HepG2 (cell line): ENCODE results near the gene SHISA4. TPM values are rescaled to one million over a fixed set of nuclear protein-coding genes. Genes with fewer than 3 reads are reported as not detected.

Source experiments
- ATAC-seq: fragments of 200-7000 bp; cut with Tn5 transposase; 3 replicates; pipeline ENCODE4 v1.9.1; 2020; ENCODE audit warnings: mild to moderate bottlenecking, moderate library complexity
- BruUV-seq: library from RNA; stranded (reverse); fragments of 400-500 nt; replicated peaks from 2 replicates; lab custom pipeline; 2021; lab: Mats Ljungman, UMichigan
- CTCF ChIA-PET: fragments of 300-600 bp; formaldehyde crosslinking; extraction: SDS; loops from one replicate; lab custom pipeline; 2021; ENCODE audit warnings: low total read pairs, inconsistent platforms, low intra/inter-chr PET ratio; lab: Yijun Ruan, JAX
- POLR2A ChIA-PET: fragments of 350-600 bp; sonication (Branson Sonifier 250); formaldehyde crosslinking; loops from one replicate; lab custom pipeline; 2020; ENCODE audit warnings: antibody characterized with exemption, inconsistent platforms; lab: Yijun Ruan, JAX
- DNase-seq: peaks from one replicate; pipeline ENCODE4 v3.0.0-alpha.2; 2015; ENCODE audit warnings: low spot score
- FAIRE-seq: peaks from 3 replicates; lab custom pipeline; 2011; peaks lifted over from hg19 to GRCh38; lab: Jason Lieb, UNC
- H2AFZ ChIP-seq: one replicate; pipeline ENCODE4 v1.6.1; 2011; ENCODE audit warnings: low read length, inconsistent platforms
- H3K27ac ChIP-seq: fragments of 300-600 bp; 3 replicates; pipeline ENCODE4 v1.8.0; 2011; ENCODE audit warnings: mixed run types, mild to moderate bottlenecking, mixed read lengths, low read length, inconsistent platforms; ENCODE audit not compliant: insufficient read depth; ENCODE audit errors: extremely low read length
- H3K27me3 ChIP-seq, 2 experiments: fragments of 200-600 bp in 1 of 2; 2 replicates in 1 of 2; 3 replicates in 1 of 2; pipeline versions ENCODE4 v1.6.0 to v1.8.0; 2011; ENCODE audit warnings: low read length in 2 of 2, mild to moderate bottlenecking in 2 of 2, moderate library complexity in 2 of 2, inconsistent platforms in 1 of 2; ENCODE audit not compliant: insufficient read depth in 2 of 2, control insufficient read depth in 1 of 2
- H3K36me3 ChIP-seq, 2 experiments: fragments of 200-600 bp in 1 of 2; replicated peaks in 1 of 2; 2 replicates in 1 of 2; 3 replicates in 1 of 2; pipeline versions ENCODE4 v1.5.1 to v1.8.0; 2011; ENCODE audit warnings: low read length in 2 of 2, inconsistent platforms in 1 of 2; ENCODE audit not compliant: insufficient read depth in 2 of 2, control insufficient read depth in 1 of 2
- H3K4me1 ChIP-seq: 2 replicates; pipeline ENCODE4 v1.5.1; 2012; ENCODE audit warnings: low read length, inconsistent platforms; ENCODE audit not compliant: insufficient read depth
- H3K4me2 ChIP-seq: 2 replicates; pipeline ENCODE4 v1.6.0; 2011; ENCODE audit warnings: low read depth, low read length, inconsistent platforms
- H3K4me3 ChIP-seq, 3 experiments: fragments of 200-600 bp in 1 of 3; sonication (generic), shearing (Covaris generic) in 1 of 3; replicated peaks in 1 of 3; 2 replicates each; pipeline ENCODE4 v1.5.1; 2011 to 2016; ENCODE audit warnings: low read length in 3 of 3, inconsistent platforms in 2 of 3, low read depth in 2 of 3, mild to moderate bottlenecking in 2 of 3, control low read depth in 1 of 3, mixed read lengths in 1 of 3; ENCODE audit not compliant: insufficient read depth in 1 of 3
- H3K79me2 ChIP-seq: one replicate; pipeline ENCODE4 v1.6.1; 2011; ENCODE audit warnings: low read length, inconsistent platforms; ENCODE audit not compliant: insufficient read depth
- H3K9ac ChIP-seq: 2 replicates; pipeline ENCODE4 v1.6.0; 2011; ENCODE audit warnings: mild to moderate bottlenecking, low read depth, low read length, inconsistent platforms; ENCODE audit not compliant: insufficient read depth
- H3K9me3 ChIP-seq: 2 replicates; pipeline ENCODE4 v1.5.1; 2012; ENCODE audit warnings: mild to moderate bottlenecking, low read length
- H4K20me1 ChIP-seq: 2 replicates; pipeline ENCODE4 v1.6.0; 2011; ENCODE audit warnings: inconsistent platforms, mild to moderate bottlenecking, low read length, moderate library complexity; ENCODE audit not compliant: insufficient read depth
- HNRNPK ChIP-seq: fragments of 200-400 bp; formaldehyde crosslinking; IDR thresholded peaks from 2 replicates; pipeline ENCODE4 v1.6.1; 2018; ENCODE audit warnings: low read length, low read depth, moderate library complexity, mild to moderate bottlenecking; ENCODE audit not compliant: poor library complexity, severe bottlenecking
- IKZF1 ChIP-seq: fragments of 450-650 bp; IDR thresholded peaks from 2 replicates; pipeline ENCODE4 v1.7.1; 2016
- NFRKB ChIP-seq: fragments of 450-650 bp; IDR thresholded peaks from 2 replicates; pipeline ENCODE4 v1.6.1; 2017
- ZEB1 ChIP-seq: IDR thresholded peaks from 2 replicates; pipeline ENCODE4 v1.6.1; 2012; ENCODE audit warnings: mild to moderate bottlenecking, low read depth, inconsistent platforms; ENCODE audit not compliant: insufficient replicate concordance
- ZNF331 ChIP-seq: sonication (generic); formaldehyde crosslinking; IDR thresholded peaks from 2 replicates; pipeline ENCODE4 v1.4.0; 2020; ENCODE audit warnings: missing genetic modification reagents
- ZNF484 ChIP-seq: sonication (generic); formaldehyde crosslinking; IDR thresholded peaks from 2 replicates; pipeline ENCODE4 v1.5.1; 2020; ENCODE audit warnings: mild to moderate bottlenecking, low read depth, missing genetic modification reagents, borderline replicate concordance
- WGBS: methylation state at CpG from one replicate; pipeline ENCODE4 v1.1.6; 2017; ENCODE audit warnings: low lambda C conversion rate; 5-methylcytosine and 5-hydroxymethylcytosine counted together
- in situ Hi-C: cut with HindIII; loops from 2 replicates; pipeline ENCODE4 v1.10.0; 2017; ENCODE audit warnings: low pct_unique_long_range_greater_than_20kb; ENCODE audit not compliant: extremely low pct_ligation_motif_present
- intact Hi-C: fragments of 100-400 bp; cut with micrococcal nuclease; formaldehyde crosslinking; loops from one replicate; pipeline ENCODE4 v1.10.0; 2022; ENCODE audit not compliant: unreplicated experiment
- polyA plus RNA-seq, 8 experiments: library from polyadenylated mRNA; depleted of rRNA in 3 of 8; stranded (reverse) in 7 of 8; unstranded in 1 of 8; fragments of >200 nt; fragmentation: Illumina TruSeq in 4 of 8; extraction: Trizol in 4 of 8; gene quantifications; 2 replicates each; pipeline versions ENCODE4 v1.2.1 to v1.2.3, GENCODE V29; 2011 to 2016; ENCODE audit warnings: low read depth in 4 of 8, missing spikeins in 1 of 8, mixed read lengths in 1 of 8; ENCODE audit not compliant: insufficient read depth in 1 of 8
- total RNA-seq, 5 experiments: library from RNA; depleted of rRNA; stranded (reverse); fragments of >200 nt; fragmentation: Illumina TruSeq; extraction: Trizol; gene quantifications; 2 replicates each; pipeline ENCODE4 v1.2.3, GENCODE V29; 2016; ENCODE audit warnings: low read depth in 1 of 5
- TF ChIP-seq, protein P1 (sequence below): sonication (generic); formaldehyde crosslinking; IDR thresholded peaks from 2 replicates; pipeline ENCODE4 v1.4.0; 2020; ENCODE audit warnings: mild to moderate bottlenecking, low read depth, missing genetic modification reagents

The SHISA4 gene
- total and polyA plus RNA-seq, 2 of the 13 experiments (the other 11 are each of a cell fraction or from before 2014, with no cell fraction given) = 0.51 to 1.0 TPM

DNA sequence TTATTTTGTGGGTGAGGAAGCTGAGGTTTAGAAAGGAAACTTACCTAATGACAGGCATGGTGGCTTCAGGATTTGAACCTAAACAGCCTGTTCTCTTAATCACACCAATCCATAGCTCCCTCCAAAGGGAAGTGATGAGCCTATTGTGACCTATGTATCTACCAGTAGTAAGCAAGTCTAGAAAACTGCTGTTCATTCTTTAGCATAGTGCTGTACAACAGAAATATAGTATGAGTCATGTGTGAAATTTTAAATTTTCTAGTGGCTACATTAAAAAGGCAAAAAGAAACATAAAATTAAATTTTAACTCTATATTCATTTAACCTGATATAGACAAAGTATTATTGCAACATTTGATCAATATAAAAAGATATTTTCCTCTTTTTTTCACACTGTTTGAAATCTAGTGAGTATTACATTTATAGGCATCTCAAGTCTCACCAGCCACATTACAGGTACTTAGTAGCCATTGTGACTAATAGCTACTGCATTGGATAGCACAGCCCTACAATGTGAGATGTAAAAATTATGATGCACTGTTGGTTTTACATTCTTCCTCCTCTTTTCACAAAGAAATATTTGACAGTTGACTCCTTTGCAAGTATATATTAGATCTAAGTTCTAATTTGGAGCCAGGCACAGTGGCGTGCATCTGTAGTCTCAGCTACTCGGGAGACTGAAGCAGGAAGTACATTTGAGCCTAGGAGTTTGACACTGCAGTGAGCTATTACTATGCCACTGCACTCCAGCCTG is 43.2 kb upstream of the SHISA4 start:
- H2AFZ ChIP-seq = no peak overlapping the region
- in situ Hi-C loops (no loop called here), intact Hi-C loops (no loop called here)
- no peaks in the 10 kb centered on the region for H3K9me3 ChIP-seq
- WGBS = 100% methylated on average over 2 of the region's 2 CpGs
- ChIA-PET POLR2A (no interaction called here), CTCF (no interaction called here)
- no peak overlapping the region for H3K4me3 ChIP-seq
- no peaks in the 10 kb centered on the region; the same call in 1 of the 2 replicates for H4K20me1 ChIP-seq
- no peaks in the 10 kb centered on the region for H3K27me3 ChIP-seq
- peaks cover 8 to 38% of the 10 kb centered on the region in 2 experiments for H3K36me3 ChIP-seq
- no peak overlapping the region for H3K27ac ChIP-seq
- DNase-seq (no peak), FAIRE-seq (no peak), ATAC-seq (no peak)
- no peak overlapping the region for H3K9ac ChIP-seq
- no peak overlapping the region for H3K4me2 ChIP-seq
- no TSS peak for BruUV-seq
- no peak for TF ChIP-seq HNRNPK
- TF ChIP-seq IKZF1 = no peak
- no peak for TF ChIP-seq NFRKB
- TF ChIP-seq ZNF484 (CRISPR knock-in tag) = no peak
- no peak for TF ChIP-seq ZNF331 (CRISPR knock-in tag)
- peaks cover 52% of the 10 kb centered on the region for H3K79me2 ChIP-seq
- peaks cover 41% of the 10 kb centered on the region for H3K4me1 ChIP-seq

GRCh38 chr1:201847150-201847549 is 41.5 kb upstream of the SHISA4 start:
- ChIA-PET POLR2A (no interaction called here), CTCF (no interaction called here)
- no TSS peak for BruUV-seq
- Histone ChIP-seq H3K4me2 (no peak overlapping the region), H3K27me3 (no peaks in the 10 kb centered on the region), H3K4me3 (no peak overlapping the region), H3K9ac (no peak overlapping the region), H2AFZ (no peak overlapping the region), H3K79me2 (peaks cover 35% of the 10 kb centered on the region), H3K9me3 (no peaks in the 10 kb centered on the region), H4K20me1 (no peaks in the 10 kb centered on the region; the same call in 1 of the 2 replicates), H3K27ac (peak overlapping the region; percentile 41), H3K4me1 (peaks cover 27% of the 10 kb centered on the region), H3K36me3 (peaks cover 11 to 42% of the 10 kb centered on the region in 2 experiments)
- intact Hi-C loops (no loop called here), in situ Hi-C loops (no loop called here)
- TF ChIP-seq, protein P1, sequence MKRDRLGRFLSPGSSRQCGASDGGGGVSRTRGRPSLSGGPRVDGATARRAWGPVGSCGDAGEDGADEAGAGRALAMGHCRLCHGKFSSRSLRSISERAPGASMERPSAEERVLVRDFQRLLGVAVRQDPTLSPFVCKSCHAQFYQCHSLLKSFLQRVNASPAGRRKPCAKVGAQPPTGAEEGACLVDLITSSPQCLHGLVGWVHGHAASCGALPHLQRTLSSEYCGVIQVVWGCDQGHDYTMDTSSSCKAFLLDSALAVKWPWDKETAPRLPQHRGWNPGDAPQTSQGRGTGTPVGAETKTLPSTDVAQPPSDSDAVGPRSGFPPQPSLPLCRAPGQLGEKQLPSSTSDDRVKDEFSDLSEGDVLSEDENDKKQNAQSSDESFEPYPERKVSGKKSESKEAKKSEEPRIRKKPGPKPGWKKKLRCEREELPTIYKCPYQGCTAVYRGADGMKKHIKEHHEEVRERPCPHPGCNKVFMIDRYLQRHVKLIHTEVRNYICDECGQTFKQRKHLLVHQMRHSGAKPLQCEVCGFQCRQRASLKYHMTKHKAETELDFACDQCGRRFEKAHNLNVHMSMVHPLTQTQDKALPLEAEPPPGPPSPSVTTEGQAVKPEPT = no peak
- TF ChIP-seq ZEB1 = no peak
- ATAC-seq (no peak), DNase-seq (no peak), FAIRE-seq (no peak)
- 91% methylated on average over 1 of the region's 1 CpG for WGBS
